HL-60 (cell line): ENCODE data around the gene IFI6.

Experiments
- CTCF ChIP-seq: IDR thresholded peaks from one replicate; pipeline ENCODE4 v1.5.1; 2011; ENCODE audit warnings: low read length, control low read depth, inconsistent platforms; ENCODE audit not compliant: insufficient read depth
- POLR2AphosphoS5 ChIP-seq: IDR thresholded peaks from 2 replicates; pipeline ENCODE4 v1.6.1; 2012; ENCODE audit warnings: low read depth
- REST ChIP-seq: IDR thresholded peaks from 2 replicates; pipeline ENCODE4 v1.6.1; 2012; ENCODE audit warnings: low read depth; ENCODE audit not compliant: insufficient replicate concordance

DNA sequence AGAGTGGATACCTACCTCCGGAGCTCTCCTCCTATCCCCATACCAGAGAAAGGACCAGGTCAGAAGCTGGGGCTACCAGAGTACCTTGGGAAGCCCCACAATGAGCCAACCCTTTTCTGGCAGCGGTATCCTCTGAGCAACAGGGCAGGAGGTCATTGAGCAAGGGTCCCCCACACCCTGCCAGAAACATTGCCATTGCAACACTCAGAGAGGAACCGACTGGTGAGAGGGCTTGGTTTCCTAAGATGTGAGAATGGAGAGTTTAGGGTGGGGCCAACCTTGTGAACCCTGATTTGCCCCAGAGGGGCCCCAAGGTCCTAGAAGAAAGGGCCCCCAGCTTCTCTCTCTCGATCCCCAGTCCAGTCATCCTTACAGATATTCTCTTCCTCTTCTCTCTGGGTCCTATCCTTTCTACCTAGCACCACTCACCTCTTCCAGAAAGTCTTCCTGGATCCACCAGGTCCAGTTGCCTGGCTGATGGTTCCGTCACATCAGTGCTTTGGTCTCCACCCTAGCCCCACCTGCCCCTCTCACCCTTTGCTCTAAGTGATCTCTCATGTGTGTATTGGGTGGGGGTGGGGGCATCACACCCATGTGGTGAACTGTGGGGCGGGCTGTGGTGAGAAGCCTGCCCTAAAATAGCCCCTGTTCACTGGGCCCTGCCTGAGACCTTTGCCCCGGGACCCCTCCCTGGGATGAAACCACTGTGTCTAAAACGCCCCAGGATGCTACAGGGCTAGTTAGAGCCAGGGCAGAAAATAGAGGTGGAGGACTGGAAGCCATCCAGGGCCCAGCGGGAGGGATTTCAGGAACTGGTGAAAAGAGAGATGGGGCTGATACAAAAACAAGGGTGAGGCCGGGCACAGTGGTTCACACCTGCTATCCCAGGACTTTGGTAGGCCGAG lies 45.7 kb downstream of the IFI6 start:
- TF ChIP-seq CTCF (no peak), POLR2AphosphoS5 (peak; percentile 88), REST (no peak)
